Activated naive CD8-positive, alpha-beta T cell treated with anti-CD3 and anti-CD28 coated beads for 36 hours (primary cell): Measurements from ENCODE around the gene PTPRN2. TPM values are rescaled to one million over a fixed set of nuclear protein-coding genes. Genes with fewer than 3 reads are reported as not detected.
"Not testable (repeated sequence)": the region's sequence is repeated elsewhere in the genome, so short reads cannot be mapped to it uniquely, and the experiment has no call there.

Experiments used
- DNase-seq: peaks from one replicate; pipeline ENCODE4 v3.0.0; 2021
- H3K27ac Mint-ChIP-seq: one replicate; pipeline ENCODE4 v1.8.0; 2022; ENCODE audit warnings: mild to moderate bottlenecking, moderate library complexity, mixed read lengths
- H3K27me3 Mint-ChIP-seq: one replicate; pipeline ENCODE4 v1.8.0; 2022; ENCODE audit warnings: mild to moderate bottlenecking, mixed read lengths
- H3K36me3 Mint-ChIP-seq: one replicate; pipeline ENCODE4 v1.8.0; 2021; ENCODE audit warnings: mild to moderate bottlenecking, mixed read lengths
- H3K4me1 Mint-ChIP-seq: one replicate; pipeline ENCODE4 v1.8.0; 2021; ENCODE audit warnings: mixed read lengths
- H3K4me3 Mint-ChIP-seq: one replicate; pipeline ENCODE4 v1.8.0; 2022; ENCODE audit warnings: mild to moderate bottlenecking, moderate library complexity, mixed read lengths
- H3K9me3 Mint-ChIP-seq: one replicate; pipeline ENCODE4 v1.8.0; 2022; ENCODE audit warnings: mixed read lengths
- total RNA-seq, 2 experiments: library from RNA; stranded (reverse); gene quantifications; one replicate each; pipeline ENCODE4 v1.2.3, GENCODE V29; 2021

Gene PTPRN2
- total RNA-seq, 2 experiments from 2014 or later: 0.72 to 0.74 TPM

- Mint-ChIP-seq H3K4me3 (no peak overlapping the region), H3K4me1 (peaks cover 12% of the 10 kb centered on the region), H3K9me3 (peaks cover 5% of the 10 kb centered on the region), H3K36me3 (no peaks in the 10 kb centered on the region), H3K27me3 (no peaks in the 10 kb centered on the region), H3K27ac (no peak overlapping the region)
- no peak for DNase-seq
Observed at GRCh38 chr7:157922576-157922975, 665.0 kb downstream of the PTPRN2 start.

- no peak for DNase-seq
- peaks cover 3% of the 10 kb centered on the region for H3K9me3 Mint-ChIP-seq
- H3K27me3 Mint-ChIP-seq: no peaks in the 10 kb centered on the region
- no peak overlapping the region for H3K27ac Mint-ChIP-seq
- no peaks in the 10 kb centered on the region for H3K36me3 Mint-ChIP-seq
- H3K4me3 Mint-ChIP-seq: no peak overlapping the region
- H3K4me1 Mint-ChIP-seq: no peaks in the 10 kb centered on the region
Observed at GRCh38 chr7:157918326-157919080, 669.1 kb downstream of the PTPRN2 start.

- Mint-ChIP-seq H3K4me1 (no peaks in the 10 kb centered on the region), H3K9me3 (peaks cover 3% of the 10 kb centered on the region), H3K4me3 (no peak overlapping the region), H3K36me3 (no peaks in the 10 kb centered on the region), H3K27me3 (no peaks in the 10 kb centered on the region), H3K27ac (no peak overlapping the region)
- DNase-seq: no peak
Observed at GRCh38 chr7:157916946-157917640, 670.5 kb downstream of the PTPRN2 start.

GRCh38 chr7:157910446-157910845 is 677.2 kb downstream of the PTPRN2 start:
- no peaks in the 10 kb centered on the region for H3K27me3 Mint-ChIP-seq
- H3K4me3 Mint-ChIP-seq: no peak overlapping the region
- no peak for DNase-seq
- no peaks in the 10 kb centered on the region for H3K4me1 Mint-ChIP-seq
- no peaks in the 10 kb centered on the region for H3K36me3 Mint-ChIP-seq
- H3K9me3 Mint-ChIP-seq: peaks cover 6% of the 10 kb centered on the region
- H3K27ac Mint-ChIP-seq: no peak overlapping the region

- H3K27me3 Mint-ChIP-seq, H3K36me3 Mint-ChIP-seq, H3K9me3 Mint-ChIP-seq, H3K4me1 Mint-ChIP-seq, DNase-seq, H3K27ac Mint-ChIP-seq, H3K4me3 Mint-ChIP-seq: not testable (repeated sequence)
Observed at GRCh38 chr7:157910045-157910444, 677.6 kb downstream of the PTPRN2 start.

- Mint-ChIP-seq H3K9me3 (peaks cover 6% of the 10 kb centered on the region), H3K4me1 (no peaks in the 10 kb centered on the region), H3K4me3 (no peak overlapping the region), H3K27me3 (no peaks in the 10 kb centered on the region), H3K36me3 (no peaks in the 10 kb centered on the region), H3K27ac (no peak overlapping the region)
- no peak for DNase-seq
Observed at GRCh38 chr7:157909370-157909769, 678.3 kb downstream of the PTPRN2 start.

- Mint-ChIP-seq H3K4me1 (no peaks in the 10 kb centered on the region), H3K9me3 (peaks cover 4% of the 10 kb centered on the region), H3K4me3 (no peak overlapping the region), H3K27ac (no peak overlapping the region), H3K36me3 (no peaks in the 10 kb centered on the region), H3K27me3 (no peaks in the 10 kb centered on the region)
- no peak for DNase-seq
Observed at GRCh38 chr7:157908006-157908782, 679.4 kb downstream of the PTPRN2 start.

- no peaks in the 10 kb centered on the region for H3K4me1 Mint-ChIP-seq
- peaks cover 4% of the 10 kb centered on the region for H3K9me3 Mint-ChIP-seq
- no peaks in the 10 kb centered on the region for H3K27me3 Mint-ChIP-seq
Observed at GRCh38 chr7:157907091-157907490, 680.5 kb downstream of the PTPRN2 start.

GRCh38 chr7:157906583-157906982 is 681.0 kb downstream of the PTPRN2 start:
- no peak overlapping the region for H3K27ac Mint-ChIP-seq
- peaks cover under 1% of the 10 kb centered on the region for H3K9me3 Mint-ChIP-seq
- DNase-seq: no peak
- H3K36me3 Mint-ChIP-seq: no peaks in the 10 kb centered on the region
- no peaks in the 10 kb centered on the region for H3K4me1 Mint-ChIP-seq
- no peaks in the 10 kb centered on the region for H3K27me3 Mint-ChIP-seq
- H3K4me3 Mint-ChIP-seq: no peak overlapping the region

More at GRCh38 chr7:157907091-157907490, 680.5 kb downstream of the PTPRN2 start:
- no peak for DNase-seq
- Mint-ChIP-seq H3K4me3 (no peak overlapping the region), H3K36me3 (no peaks in the 10 kb centered on the region), H3K27ac (no peak overlapping the region)

- Mint-ChIP-seq H3K27ac (no peak overlapping the region), H3K36me3 (no peaks in the 10 kb centered on the region), H3K27me3 (no peaks in the 10 kb centered on the region)
Observed at GRCh38 chr7:157905651-157906461, 681.8 kb downstream of the PTPRN2 start.

GRCh38 chr7:157904866-157905570 is 682.6 kb downstream of the PTPRN2 start:
- no peak for DNase-seq
- H3K27ac Mint-ChIP-seq: no peak overlapping the region
- H3K36me3 Mint-ChIP-seq: no peaks in the 10 kb centered on the region
- H3K4me1 Mint-ChIP-seq: no peaks in the 10 kb centered on the region
- H3K4me3 Mint-ChIP-seq: no peak overlapping the region
- H3K9me3 Mint-ChIP-seq: no peaks in the 10 kb centered on the region
- no peaks in the 10 kb centered on the region for H3K27me3 Mint-ChIP-seq

More at GRCh38 chr7:157905651-157906461, 681.8 kb downstream of the PTPRN2 start:
- no peak for DNase-seq
- Mint-ChIP-seq H3K9me3 (no peaks in the 10 kb centered on the region), H3K4me3 (no peak overlapping the region), H3K4me1 (no peaks in the 10 kb centered on the region)

- H3K4me1 Mint-ChIP-seq: no peaks in the 10 kb centered on the region
- no peaks in the 10 kb centered on the region for H3K9me3 Mint-ChIP-seq
- no peaks in the 10 kb centered on the region for H3K36me3 Mint-ChIP-seq
- H3K27me3 Mint-ChIP-seq: no peaks in the 10 kb centered on the region
- DNase-seq: no peak
- no peak overlapping the region for H3K4me3 Mint-ChIP-seq
- no peak overlapping the region for H3K27ac Mint-ChIP-seq
Observed at GRCh38 chr7:157904211-157904865, 683.3 kb downstream of the PTPRN2 start.

GRCh38 chr7:157903710-157904109 is 683.9 kb downstream of the PTPRN2 start:
- no peaks in the 10 kb centered on the region for H3K36me3 Mint-ChIP-seq
- no peak overlapping the region for H3K27ac Mint-ChIP-seq
- no peak overlapping the region for H3K4me3 Mint-ChIP-seq
- no peaks in the 10 kb centered on the region for H3K9me3 Mint-ChIP-seq
- no peak for DNase-seq
- H3K4me1 Mint-ChIP-seq: no peaks in the 10 kb centered on the region
- H3K27me3 Mint-ChIP-seq: no peaks in the 10 kb centered on the region

GRCh38 chr7:157903296-157903695 is 684.3 kb downstream of the PTPRN2 start:
- no peak overlapping the region for H3K4me3 Mint-ChIP-seq
- no peaks in the 10 kb centered on the region for H3K27me3 Mint-ChIP-seq
- H3K4me1 Mint-ChIP-seq: no peaks in the 10 kb centered on the region
- no peak overlapping the region for H3K27ac Mint-ChIP-seq
- H3K36me3 Mint-ChIP-seq: no peaks in the 10 kb centered on the region
- H3K9me3 Mint-ChIP-seq: no peaks in the 10 kb centered on the region
- DNase-seq: no peak
